HepG2 (cell line): ENCODE data around the gene NPAS2. TPM values are rescaled to one million over a fixed set of nuclear protein-coding genes. Genes with fewer than 3 reads are reported as not detected.

Experiments
- GATAD1 ChIP-seq: IDR thresholded peaks from 2 replicates; pipeline ENCODE4 v1.6.1; 2016; ENCODE audit warnings: missing genetic modification reagents, missing compliant biosample characterization
- IRF2 ChIP-seq: IDR thresholded peaks from 2 replicates; pipeline ENCODE4 v1.6.1; 2018; ENCODE audit warnings: missing genetic modification reagents, missing compliant biosample characterization
- KLF15 ChIP-seq: sonication (generic); formaldehyde crosslinking; IDR thresholded peaks from 2 replicates; pipeline ENCODE4 v1.8.1; 2023; ENCODE audit warnings: borderline replicate concordance, mild to moderate bottlenecking, inconsistent platforms, missing genetic modification reagents, mixed read lengths
- MED13 ChIP-seq: sonication (generic); formaldehyde crosslinking; IDR thresholded peaks from 2 replicates; pipeline ENCODE4 v1.5.0; 2020; ENCODE audit warnings: missing genetic modification reagents
- MXD4 ChIP-seq: IDR thresholded peaks from 2 replicates; pipeline ENCODE4 v1.6.1; 2016; ENCODE audit warnings: mild to moderate bottlenecking, missing biosample characterization, missing genetic modification reagents
- NCOR1 ChIP-seq: fragments of 200-600 bp; sonication (generic); IDR thresholded peaks from 2 replicates; pipeline ENCODE4 v1.7.0; 2017; ENCODE audit warnings: antibody characterized with exemption, low read length, borderline replicate concordance
- NFATC3 ChIP-seq: sonication (generic); formaldehyde crosslinking; IDR thresholded peaks from 2 replicates; pipeline ENCODE4 v1.5.1; 2020; ENCODE audit warnings: mild to moderate bottlenecking, missing genetic modification reagents
- NRL ChIP-seq: sonication (generic); formaldehyde crosslinking; IDR thresholded peaks from 2 replicates; pipeline ENCODE4 v1.5.0; 2020; ENCODE audit warnings: missing genetic modification reagents, mild to moderate bottlenecking, moderate library complexity, borderline replicate concordance
- PRPF4 ChIP-seq: fragments of 200-400 bp; formaldehyde crosslinking; IDR thresholded peaks from 2 replicates; pipeline ENCODE4 v1.6.1; 2016; ENCODE audit warnings: low read length, low read depth; ENCODE audit not compliant: poor library complexity, severe bottlenecking
- RARA ChIP-seq: IDR thresholded peaks from 2 replicates; pipeline ENCODE4 v1.6.1; 2016; ENCODE audit warnings: missing genetic modification reagents, missing compliant biosample characterization
- RBM39 ChIP-seq: fragments of 200-400 bp; formaldehyde crosslinking; IDR thresholded peaks from one replicate; pipeline ENCODE4 v1.6.1; 2018; ENCODE audit warnings: antibody characterized with exemption, mild to moderate bottlenecking, low read depth, low read length; ENCODE audit not compliant: poor library complexity, severe bottlenecking
- WIZ ChIP-seq: sonication (generic); formaldehyde crosslinking; IDR thresholded peaks from 2 replicates; pipeline ENCODE4 v1.5.1; 2020; ENCODE audit warnings: mild to moderate bottlenecking, missing genetic modification reagents
- ZFP36L2 ChIP-seq: sonication (generic); formaldehyde crosslinking; IDR thresholded peaks from 2 replicates; pipeline ENCODE4 v1.4.0; 2020; ENCODE audit warnings: missing genetic modification reagents
- ZNF253 ChIP-seq: sonication (generic); formaldehyde crosslinking; IDR thresholded peaks from 2 replicates; pipeline ENCODE4 v1.8.0; 2022; ENCODE audit warnings: mild to moderate bottlenecking, missing genetic modification reagents, borderline replicate concordance
- ZNF33B ChIP-seq: sonication (generic); formaldehyde crosslinking; IDR thresholded peaks from 2 replicates; pipeline ENCODE4 v1.5.1; 2020; ENCODE audit warnings: mild to moderate bottlenecking, missing genetic modification reagents
- ZNF543 ChIP-seq: sonication (generic); formaldehyde crosslinking; IDR thresholded peaks from 2 replicates; pipeline ENCODE4 v1.4.0; 2020; ENCODE audit warnings: mild to moderate bottlenecking, missing genetic modification reagents
- ZNF703 ChIP-seq: sonication (generic); formaldehyde crosslinking; IDR thresholded peaks from 2 replicates; pipeline ENCODE4 v1.5.1; 2020; ENCODE audit warnings: missing genetic modification reagents, mild to moderate bottlenecking, moderate library complexity, borderline replicate concordance
- polyA plus RNA-seq, 8 experiments: library from polyadenylated mRNA; depleted of rRNA in 3 of 8; stranded (reverse) in 7 of 8; unstranded in 1 of 8; fragments of >200 nt; fragmentation: Illumina TruSeq in 4 of 8; extraction: Trizol in 4 of 8; gene quantifications; 2 replicates each; pipeline versions ENCODE4 v1.2.1 to v1.2.3, GENCODE V29; 2011 to 2016; ENCODE audit warnings: low read depth in 4 of 8, missing spikeins in 1 of 8, mixed read lengths in 1 of 8; ENCODE audit not compliant: insufficient read depth in 1 of 8
- total RNA-seq, 5 experiments: library from RNA; depleted of rRNA; stranded (reverse); fragments of >200 nt; fragmentation: Illumina TruSeq; extraction: Trizol; gene quantifications; 2 replicates each; pipeline ENCODE4 v1.2.3, GENCODE V29; 2016; ENCODE audit warnings: low read depth in 1 of 5
- TF ChIP-seq, protein P1 (sequence below): sonication (generic); formaldehyde crosslinking; IDR thresholded peaks from 2 replicates; pipeline ENCODE4 v1.5.1; 2020; ENCODE audit warnings: mild to moderate bottlenecking, missing genetic modification reagents, borderline replicate concordance
- TF ChIP-seq, protein P2 (sequence below): sonication (generic); formaldehyde crosslinking; IDR thresholded peaks from 2 replicates; pipeline ENCODE4 v1.4.0; 2020; ENCODE audit warnings: missing genetic modification reagents
- TF ChIP-seq, protein P3 (sequence below): fragments of 450-650 bp; IDR thresholded peaks from 2 replicates; pipeline ENCODE4 v1.6.1; 2017
- TF ChIP-seq, protein P4 (sequence below): sonication (generic); formaldehyde crosslinking; IDR thresholded peaks from 2 replicates; pipeline ENCODE4 v1.4.0; 2020; ENCODE audit warnings: missing genetic modification reagents, borderline replicate concordance

Gene NPAS2
- total and polyA plus RNA-seq, 2 of the 13 experiments (the other 11 are each of a cell fraction or from before 2014, with no cell fraction given), result 14.8 to 37.5 TPM

DNA sequence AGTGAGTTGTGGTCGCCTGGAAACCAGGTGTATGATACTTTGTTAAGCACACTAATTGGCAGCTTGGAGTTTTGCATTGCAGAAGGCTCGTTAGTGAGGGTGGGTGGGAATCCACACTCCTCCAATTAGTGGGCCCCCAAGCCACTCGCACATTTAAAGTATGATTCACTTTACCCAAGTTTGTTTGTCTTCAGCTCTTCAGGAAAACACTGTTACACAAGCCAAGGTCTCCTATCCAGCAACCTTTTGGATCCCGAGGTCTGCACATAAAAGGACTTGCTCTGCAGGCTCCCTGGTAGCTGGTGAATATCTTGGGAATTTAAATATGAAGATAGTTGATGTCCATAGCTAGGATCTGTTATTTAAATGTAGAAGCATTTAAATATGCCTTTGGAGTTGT is 66.1 kb downstream of the NPAS2 start (continued):
- TF ChIP-seq, protein P1, sequence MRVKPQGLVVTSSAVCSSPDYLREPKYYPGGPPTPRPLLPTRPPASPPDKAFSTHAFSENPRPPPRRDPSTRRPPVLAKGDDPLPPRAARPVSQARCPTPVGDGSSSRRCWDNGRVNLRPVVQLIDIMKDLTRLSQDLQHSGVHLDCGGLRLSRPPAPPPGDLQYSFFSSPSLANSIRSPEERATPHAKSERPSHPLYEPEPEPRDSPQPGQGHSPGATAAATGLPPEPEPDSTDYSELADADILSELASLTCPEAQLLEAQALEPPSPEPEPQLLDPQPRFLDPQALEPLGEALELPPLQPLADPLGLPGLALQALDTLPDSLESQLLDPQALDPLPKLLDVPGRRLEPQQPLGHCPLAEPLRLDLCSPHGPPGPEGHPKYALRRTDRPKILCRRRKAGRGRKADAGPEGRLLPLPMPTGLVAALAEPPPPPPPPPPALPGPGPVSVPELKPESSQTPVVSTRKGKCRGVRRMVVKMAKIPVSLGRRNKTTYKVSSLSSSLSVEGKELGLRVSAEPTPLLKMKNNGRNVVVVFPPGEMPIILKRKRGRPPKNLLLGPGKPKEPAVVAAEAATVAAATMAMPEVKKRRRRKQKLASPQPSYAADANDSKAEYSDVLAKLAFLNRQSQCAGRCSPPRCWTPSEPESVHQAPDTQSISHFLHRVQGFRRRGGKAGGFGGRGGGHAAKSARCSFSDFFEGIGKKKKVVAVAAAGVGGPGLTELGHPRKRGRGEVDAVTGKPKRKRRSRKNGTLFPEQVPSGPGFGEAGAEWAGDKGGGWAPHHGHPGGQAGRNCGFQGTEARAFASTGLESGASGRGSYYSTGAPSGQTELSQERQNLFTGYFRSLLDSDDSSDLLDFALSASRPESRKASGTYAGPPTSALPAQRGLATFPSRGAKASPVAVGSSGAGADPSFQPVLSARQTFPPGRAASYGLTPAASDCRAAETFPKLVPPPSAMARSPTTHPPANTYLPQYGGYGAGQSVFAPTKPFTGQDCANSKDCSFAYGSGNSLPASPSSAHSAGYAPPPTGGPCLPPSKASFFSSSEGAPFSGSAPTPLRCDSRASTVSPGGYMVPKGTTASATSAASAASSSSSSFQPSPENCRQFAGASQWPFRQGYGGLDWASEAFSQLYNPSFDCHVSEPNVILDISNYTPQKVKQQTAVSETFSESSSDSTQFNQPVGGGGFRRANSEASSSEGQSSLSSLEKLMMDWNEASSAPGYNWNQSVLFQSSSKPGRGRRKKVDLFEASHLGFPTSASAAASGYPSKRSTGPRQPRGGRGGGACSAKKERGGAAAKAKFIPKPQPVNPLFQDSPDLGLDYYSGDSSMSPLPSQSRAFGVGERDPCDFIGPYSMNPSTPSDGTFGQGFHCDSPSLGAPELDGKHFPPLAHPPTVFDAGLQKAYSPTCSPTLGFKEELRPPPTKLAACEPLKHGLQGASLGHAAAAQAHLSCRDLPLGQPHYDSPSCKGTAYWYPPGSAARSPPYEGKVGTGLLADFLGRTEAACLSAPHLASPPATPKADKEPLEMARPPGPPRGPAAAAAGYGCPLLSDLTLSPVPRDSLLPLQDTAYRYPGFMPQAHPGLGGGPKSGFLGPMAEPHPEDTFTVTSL (CRISPR knock-in tag), result peak; percentile 30; the same call in 1 of the 2 replicates
- no peak for TF ChIP-seq NRL
- TF ChIP-seq WIZ (CRISPR knock-in tag), result no peak
- TF ChIP-seq ZNF543 (CRISPR knock-in tag), result no peak
- no peak for TF ChIP-seq NFATC3 (CRISPR knock-in tag)
- TF ChIP-seq, protein P2, sequence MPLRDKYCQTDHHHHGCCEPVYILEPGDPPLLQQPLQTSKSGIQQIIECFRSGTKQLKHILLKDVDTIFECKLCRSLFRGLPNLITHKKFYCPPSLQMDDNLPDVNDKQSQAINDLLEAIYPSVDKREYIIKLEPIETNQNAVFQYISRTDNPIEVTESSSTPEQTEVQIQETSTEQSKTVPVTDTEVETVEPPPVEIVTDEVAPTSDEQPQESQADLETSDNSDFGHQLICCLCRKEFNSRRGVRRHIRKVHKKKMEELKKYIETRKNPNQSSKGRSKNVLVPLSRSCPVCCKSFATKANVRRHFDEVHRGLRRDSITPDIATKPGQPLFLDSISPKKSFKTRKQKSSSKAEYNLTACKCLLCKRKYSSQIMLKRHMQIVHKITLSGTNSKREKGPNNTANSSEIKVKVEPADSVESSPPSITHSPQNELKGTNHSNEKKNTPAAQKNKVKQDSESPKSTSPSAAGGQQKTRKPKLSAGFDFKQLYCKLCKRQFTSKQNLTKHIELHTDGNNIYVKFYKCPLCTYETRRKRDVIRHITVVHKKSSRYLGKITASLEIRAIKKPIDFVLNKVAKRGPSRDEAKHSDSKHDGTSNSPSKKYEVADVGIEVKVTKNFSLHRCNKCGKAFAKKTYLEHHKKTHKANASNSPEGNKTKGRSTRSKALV (CRISPR knock-in tag), result no peak
- no peak for TF ChIP-seq GATAD1 (CRISPR knock-in tag)
- TF ChIP-seq, protein P3, sequence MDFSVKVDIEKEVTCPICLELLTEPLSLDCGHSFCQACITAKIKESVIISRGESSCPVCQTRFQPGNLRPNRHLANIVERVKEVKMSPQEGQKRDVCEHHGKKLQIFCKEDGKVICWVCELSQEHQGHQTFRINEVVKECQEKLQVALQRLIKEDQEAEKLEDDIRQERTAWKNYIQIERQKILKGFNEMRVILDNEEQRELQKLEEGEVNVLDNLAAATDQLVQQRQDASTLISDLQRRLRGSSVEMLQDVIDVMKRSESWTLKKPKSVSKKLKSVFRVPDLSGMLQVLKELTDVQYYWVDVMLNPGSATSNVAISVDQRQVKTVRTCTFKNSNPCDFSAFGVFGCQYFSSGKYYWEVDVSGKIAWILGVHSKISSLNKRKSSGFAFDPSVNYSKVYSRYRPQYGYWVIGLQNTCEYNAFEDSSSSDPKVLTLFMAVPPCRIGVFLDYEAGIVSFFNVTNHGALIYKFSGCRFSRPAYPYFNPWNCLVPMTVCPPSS, result no peak
- TF ChIP-seq KLF15, result no peak
- no peak; the same call in 1 of the 2 replicates for TF ChIP-seq NCOR1
- peak; percentile 90 for TF ChIP-seq RARA (CRISPR knock-in tag)
- TF ChIP-seq ZNF703, result no peak
- TF ChIP-seq ZFP36L2, result no peak
- TF ChIP-seq, protein P4, sequence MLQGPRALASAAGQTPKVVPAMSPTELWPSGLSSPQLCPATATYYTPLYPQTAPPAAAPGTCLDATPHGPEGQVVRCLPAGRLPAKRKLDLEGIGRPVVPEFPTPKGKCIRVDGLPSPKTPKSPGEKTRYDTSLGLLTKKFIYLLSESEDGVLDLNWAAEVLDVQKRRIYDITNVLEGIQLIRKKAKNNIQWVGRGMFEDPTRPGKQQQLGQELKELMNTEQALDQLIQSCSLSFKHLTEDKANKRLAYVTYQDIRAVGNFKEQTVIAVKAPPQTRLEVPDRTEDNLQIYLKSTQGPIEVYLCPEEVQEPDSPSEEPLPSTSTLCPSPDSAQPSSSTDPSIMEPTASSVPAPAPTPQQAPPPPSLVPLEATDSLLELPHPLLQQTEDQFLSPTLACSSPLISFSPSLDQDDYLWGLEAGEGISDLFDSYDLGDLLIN (CRISPR knock-in tag), result no peak
- no peak for TF ChIP-seq PRPF4
- TF ChIP-seq RBM39, result no peak
- no peak for TF ChIP-seq MXD4 (CRISPR knock-in tag)
- no peak for TF ChIP-seq MED13 (CRISPR knock-in tag)
- no peak for TF ChIP-seq ZNF253
- TF ChIP-seq IRF2 (CRISPR knock-in tag), result peak; percentile 26; the same call in 1 of the 2 replicates
- TF ChIP-seq ZNF33B (CRISPR knock-in tag), result no peak
